ENCODE results near the gene GREM1. TPM values are rescaled to one million over a fixed set of nuclear protein-coding genes. Genes with fewer than 3 reads are reported as not detected.

The GREM1 gene
- total RNA-seq, 1 experiment from 2014 or later, result 0.66 TPM

GRCh38 chr15:32732574-32733157, 14.9 kb downstream of the GREM1 start:
- intact Hi-C loops (cut with micrococcal nuclease), result no loop called here
- ATAC-seq (no peak), DNase-seq (ENCODE audit: low read depth, low spot score) (no peak)
- Histone ChIP-seq H3K9ac (ENCODE audit: low read length) (no peak overlapping the region), H3K27me3 (ENCODE audit: insufficient read depth, low read length) (no peaks in the 10 kb centered on the region), H3K9me2 (ENCODE audit: insufficient read depth) (no peaks in the 10 kb centered on the region), H3K27ac (ENCODE audit: low read depth, low read length) (no peak overlapping the region), H3K36me3 (ENCODE audit: control insufficient read depth in 1 of 2, insufficient read depth in 2 of 2, low read length in 2 of 2) (no peaks in the 10 kb centered on the region), H3K79me2 (ENCODE audit: insufficient read depth, low read length) (no peaks in the 10 kb centered on the region), H2AFZ (ENCODE audit: low read depth, low read length, poor library complexity, severe bottlenecking) (no peak overlapping the region), H3K4me1 (ENCODE audit: control insufficient read depth in 1 of 2, insufficient read depth in 2 of 2, low read length in 2 of 2) (peaks cover 12 to 18% of the 10 kb centered on the region in 2 experiments; a peak in 3 of 4 replicates), H3K4me3 (replicated peaks in 1 of 2; ENCODE audit: low read depth in 1 of 2, low read length in 2 of 2) (no peak overlapping the region), H4K20me1 (ENCODE audit: insufficient read depth) (no peaks in the 10 kb centered on the region), H3K9me3 (ENCODE audit: control insufficient read depth in 1 of 2, insufficient read depth in 1 of 2, low read depth in 1 of 2, low read length in 2 of 2) (no peaks in the 10 kb centered on the region), H3K4me2 (ENCODE audit: low read length) (no peak overlapping the region)
- no TSS peak for BruUV-seq (replicated peaks)
- TF ChIP-seq SIN3A (IDR thresholded peaks at IDR 0.05; ENCODE audit: low read depth) (no peak), SP1 (IDR thresholded peaks at IDR 0.05; ENCODE audit: low read depth) (no peak), YY1 (IDR thresholded peaks at IDR 0.05; ENCODE audit: extremely low read depth, insufficient replicate concordance, low read depth, low read length) (no peak), ELF1 (IDR thresholded peaks at IDR 0.05; ENCODE audit: borderline replicate concordance, low read depth) (no peak), POLR2A (IDR thresholded peaks at IDR 0.05; ENCODE audit: borderline replicate concordance, extremely low read depth, insufficient read depth, insufficient read length) (no peak), MAX (IDR thresholded peaks at IDR 0.05) (no peak), JUND (IDR thresholded peaks at IDR 0.05) (no peak), CEBPB (IDR thresholded peaks at IDR 0.05; ENCODE audit: low read depth) (no peak), ATF3 (IDR thresholded peaks at IDR 0.05) (no peak), REST (IDR thresholded peaks at IDR 0.05; ENCODE audit: low read depth) (no peak), EZH2phosphoT487 (IDR thresholded peaks at IDR 0.05; ENCODE audit: borderline replicate concordance) (no peak), FOSL1 (IDR thresholded peaks at IDR 0.05; ENCODE audit: low read depth) (no peak), SRF (IDR thresholded peaks at IDR 0.05; ENCODE audit: low read depth) (no peak)
- CTCF ChIA-PET, result no interaction called here
- POLR2A ChIA-PET, result no interaction called here
- RAD21 ChIA-PET (ENCODE audit: low non-redundant PET in 1 of 2, low total read pairs in 2 of 2, uncharacterized antibody in 2 of 2, unreplicated experiment in 2 of 2), result no interaction called here

Data from HCT116 (cell line).